GM21717 (cell line): ENCODE measurements around the gene IRF2BP1.
A peak's percentile ranks its signal among the peaks of the same experiment; 100 is the strongest.
"Not testable (repeated sequence)": the region's sequence is repeated elsewhere in the genome, so short reads cannot be mapped to it uniquely, and the experiment has no call there.

Source experiments
- ATAC-seq: cut with Tn5 transposase; IDR thresholded peaks from one replicate; pipeline ENCODE4 v1.9.1; 2021; ENCODE audit warnings: mild to moderate bottlenecking, moderate library complexity; ENCODE audit not compliant: unreplicated experiment

IRF2BP1 gene

GRCh38 chr19:45902651-45903625 is 17.0 kb upstream of the IRF2BP1 start:
- ATAC-seq = peak; percentile 70

GRCh38 chr19:45901912-45902650 is 16.1 kb upstream of the IRF2BP1 start, which contains the start of gene MYPOP:
Gene MYPOP, minus strand, starts transcription at chr19:45902613. Its CDS starts 840 bp downstream, at chr19:45901773.
- no peak for ATAC-seq

GRCh38 chr19:45901432-45901911 is 15.5 kb upstream of the IRF2BP1 start:
- ATAC-seq = no peak

- ATAC-seq = no peak
Measured at GRCh38 chr19:45900738-45901431, 14.9 kb upstream of the IRF2BP1 start.

- ATAC-seq = no peak
Measured at GRCh38 chr19:45899919-45900589, 14.1 kb upstream of the IRF2BP1 start.

- no peak for ATAC-seq
Measured at GRCh38 chr19:45899253-45899652, 13.3 kb upstream of the IRF2BP1 start.

- ATAC-seq = no peak
Measured at GRCh38 chr19:45897261-45897812, 11.4 kb upstream of the IRF2BP1 start.

- ATAC-seq = not testable (repeated sequence)
Measured at GRCh38 chr19:45895983-45896599, 10.2 kb upstream of the IRF2BP1 start.

- ATAC-seq = no peak
Measured at GRCh38 chr19:45895519-45895972, 9.6 kb upstream of the IRF2BP1 start.

GRCh38 chr19:45890877-45891276 is 4.9 kb upstream of the IRF2BP1 start:
- ATAC-seq = no peak

GRCh38 chr19:45889210-45889885 is 3.4 kb upstream of the IRF2BP1 start:
- ATAC-seq = no peak

GRCh38 chr19:45887200-45887710 is 1.3 kb upstream of the IRF2BP1 start:
- no peak for ATAC-seq

GRCh38 chr19:45886427-45887199 is 672 bp upstream of the IRF2BP1 start:
- ATAC-seq = peak; percentile 45

- no peak for ATAC-seq
Measured at GRCh38 chr19:45884682-45885555, 1.0 kb downstream of the IRF2BP1 start.

- no peak for ATAC-seq
Measured at GRCh38 chr19:45883881-45884681, 1.9 kb downstream of the IRF2BP1 start.

GRCh38 chr19:45883586-45883880 is 2.4 kb downstream of the IRF2BP1 start:
- no peak for ATAC-seq
